Stimulated activated CD4-positive, alpha-beta T cell treated with anti-CD3 and anti-CD28 coated beads, Interleukin-1b, Interleukin-23, amount 100 ng/mL, for 48 hours (primary cell): Measurements from ENCODE around the gene LCP1.
A peak's percentile ranks its signal among the peaks of the same experiment; 100 is the strongest.
"Not testable (repeated sequence)": the region's sequence is repeated elsewhere in the genome, so short reads cannot be mapped to it uniquely, and the experiment has no call there.

Experiments used
- DNase-seq: peaks from one replicate; pipeline ENCODE4 v3.0.0-alpha.2; 2020

LCP1 gene

GRCh38 chr13:46179969-46180763, 1.8 kb downstream of the LCP1 start:
- no peak for DNase-seq

- DNase-seq = peak; percentile 78
Measured at GRCh38 chr13:46179491-46179908, 2.5 kb downstream of the LCP1 start.

- DNase-seq = no peak
Measured at GRCh38 chr13:46178821-46179220, 3.2 kb downstream of the LCP1 start.

- no peak for DNase-seq
Measured at GRCh38 chr13:46178143-46178542, 3.8 kb downstream of the LCP1 start.

GRCh38 chr13:46176756-46177155, 5.2 kb downstream of the LCP1 start:
- DNase-seq = no peak

GRCh38 chr13:46173656-46174055, 8.3 kb downstream of the LCP1 start:
- peak; percentile 42 for DNase-seq

- peak; percentile 34 for DNase-seq
Measured at GRCh38 chr13:46172531-46172991, 9.4 kb downstream of the LCP1 start.

GRCh38 chr13:46171739-46172138, 10.2 kb downstream of the LCP1 start:
- DNase-seq = no peak

GRCh38 chr13:46171217-46171616, 10.8 kb downstream of the LCP1 start:
- DNase-seq = no peak

GRCh38 chr13:46170687-46171086, 11.3 kb downstream of the LCP1 start:
- no peak for DNase-seq

GRCh38 chr13:46170268-46170667, 11.7 kb downstream of the LCP1 start:
- no peak for DNase-seq

- no peak for DNase-seq
Measured at GRCh38 chr13:46169758-46170157, 12.2 kb downstream of the LCP1 start.

GRCh38 chr13:46168783-46169182, 13.2 kb downstream of the LCP1 start:
- DNase-seq = no peak

- DNase-seq = peak; percentile 76
Measured at GRCh38 chr13:46168341-46168740, 13.6 kb downstream of the LCP1 start.

GRCh38 chr13:46166947-46167610, 14.9 kb downstream of the LCP1 start:
- DNase-seq = no peak

GRCh38 chr13:46166224-46166584, 15.8 kb downstream of the LCP1 start:
- DNase-seq = no peak

- peak; percentile 65 for DNase-seq
Measured at GRCh38 chr13:46165485-46166223, 16.3 kb downstream of the LCP1 start.

GRCh38 chr13:46164661-46165060, 17.3 kb downstream of the LCP1 start:
- no peak for DNase-seq

- DNase-seq = not testable (repeated sequence)
Measured at GRCh38 chr13:46162741-46163140, 19.2 kb downstream of the LCP1 start.

GRCh38 chr13:46160471-46161066, 21.4 kb downstream of the LCP1 start:
- DNase-seq = no peak

GRCh38 chr13:46160065-46160464, 21.9 kb downstream of the LCP1 start:
- no peak for DNase-seq

GRCh38 chr13:46158983-46159382, 23.0 kb downstream of the LCP1 start:
- DNase-seq = no peak

- DNase-seq = no peak
Measured at GRCh38 chr13:46158222-46158621, 23.8 kb downstream of the LCP1 start.
